GM12801 (cell line): Measurements from ENCODE around the gene ARHGAP21.

Source experiments
- CTCF ChIP-seq: IDR thresholded peaks from one replicate; pipeline ENCODE4 v1.5.1; 2011; ENCODE audit warnings: control low read depth; ENCODE audit not compliant: insufficient read length; ENCODE audit errors: extremely low read depth

ARHGAP21 gene

GRCh38 chr10:24597961-24598360 is 125.7 kb downstream of the ARHGAP21 start:
- TF ChIP-seq CTCF, result no peak

- no peak for TF ChIP-seq CTCF
These were observed 126.3 kb downstream of the ARHGAP21 start for GRCh38 chr10:24597426-24597825.

- no peak for TF ChIP-seq CTCF
These were observed 127.3 kb downstream of the ARHGAP21 start for GRCh38 chr10:24596217-24596930.

- no peak for TF ChIP-seq CTCF
These were observed 132.8 kb downstream of the ARHGAP21 start for GRCh38 chr10:24590697-24591457.

- no peak for TF ChIP-seq CTCF
These were observed 134.4 kb downstream of the ARHGAP21 start for GRCh38 chr10:24589265-24589664.

GRCh38 chr10:24579906-24580305 is 143.8 kb downstream of the ARHGAP21 start:
- TF ChIP-seq CTCF, result no peak

- TF ChIP-seq CTCF, result no peak
These were observed 144.2 kb downstream of the ARHGAP21 start for GRCh38 chr10:24579448-24579847.
